Transverse colon (tissue), 3 donors: Measurements from ENCODE around the gene USP11.

ENCODE experiments used
- EP300 ChIP-seq: sonication (generic); formaldehyde crosslinking; IDR thresholded peaks from one replicate; pipeline ENCODE4 v1.6.1; 2017; ENCODE audit warnings: antibody characterized with exemption, low read depth
- POLR2A ChIP-seq: fragments of 450-650 bp; IDR thresholded peaks from one replicate; pipeline ENCODE4 v1.6.1; 2016; ENCODE audit warnings: antibody characterized with exemption, mild to moderate bottlenecking, moderate library complexity
- TF ChIP-seq, protein P1 (sequence below), 5 experiments: fragments of 200-600 bp in 3 of 5; fragments of 450-650 bp in 2 of 5; sonication (generic) in 3 of 5; IDR thresholded peaks; 1 replicate in 2 of 5; 2 replicates in 3 of 5; pipeline ENCODE4 v1.5.1; 2016 to 2017; ENCODE audit warnings: antibody characterized with exemption in 5 of 5, inconsistent platforms in 3 of 5, mild to moderate bottlenecking in 2 of 5, moderate library complexity in 1 of 5

DNA sequence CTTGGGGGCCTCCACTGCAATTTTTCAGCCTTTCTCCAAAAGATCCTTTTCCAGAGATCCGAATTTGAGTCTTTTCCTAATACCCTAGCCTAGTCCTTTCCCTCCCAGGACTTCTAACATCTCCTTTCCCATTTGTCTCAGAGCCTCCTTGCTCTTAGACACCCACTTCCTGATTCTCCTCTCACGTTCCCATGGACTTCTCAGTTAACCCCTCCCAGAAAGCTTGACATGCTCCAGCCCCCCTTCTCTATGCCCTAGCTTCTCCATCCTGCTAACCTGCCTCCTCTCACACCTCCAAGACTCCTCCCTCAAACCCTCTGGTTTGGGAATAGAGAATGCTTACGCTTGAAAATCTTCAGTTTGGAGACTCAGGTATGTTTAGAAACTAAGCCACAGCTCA, 36.7 kb upstream of the USP11 start:
- TF ChIP-seq, protein P1, sequence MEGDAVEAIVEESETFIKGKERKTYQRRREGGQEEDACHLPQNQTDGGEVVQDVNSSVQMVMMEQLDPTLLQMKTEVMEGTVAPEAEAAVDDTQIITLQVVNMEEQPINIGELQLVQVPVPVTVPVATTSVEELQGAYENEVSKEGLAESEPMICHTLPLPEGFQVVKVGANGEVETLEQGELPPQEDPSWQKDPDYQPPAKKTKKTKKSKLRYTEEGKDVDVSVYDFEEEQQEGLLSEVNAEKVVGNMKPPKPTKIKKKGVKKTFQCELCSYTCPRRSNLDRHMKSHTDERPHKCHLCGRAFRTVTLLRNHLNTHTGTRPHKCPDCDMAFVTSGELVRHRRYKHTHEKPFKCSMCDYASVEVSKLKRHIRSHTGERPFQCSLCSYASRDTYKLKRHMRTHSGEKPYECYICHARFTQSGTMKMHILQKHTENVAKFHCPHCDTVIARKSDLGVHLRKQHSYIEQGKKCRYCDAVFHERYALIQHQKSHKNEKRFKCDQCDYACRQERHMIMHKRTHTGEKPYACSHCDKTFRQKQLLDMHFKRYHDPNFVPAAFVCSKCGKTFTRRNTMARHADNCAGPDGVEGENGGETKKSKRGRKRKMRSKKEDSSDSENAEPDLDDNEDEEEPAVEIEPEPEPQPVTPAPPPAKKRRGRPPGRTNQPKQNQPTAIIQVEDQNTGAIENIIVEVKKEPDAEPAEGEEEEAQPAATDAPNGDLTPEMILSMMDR (IDR thresholded peaks at IDR 0.05) = no peak
- no peak for TF ChIP-seq POLR2A
- no peak for TF ChIP-seq EP300
